ENCODE data around the gene CYP4B1. TPM values are rescaled to one million over a fixed set of nuclear protein-coding genes. Genes with fewer than 3 reads are reported as not detected.

Gene CYP4B1
- total and polyA plus RNA-seq, 3 experiments from 2014 or later = not detected

- H3K4me1 Mint-ChIP-seq = no peaks in the 10 kb centered on the region
- H3K27me3 Mint-ChIP-seq = peaks cover 31 to 43% of the 10 kb centered on the region in 2 donors
- no peak overlapping the region for H3K4me3 Mint-ChIP-seq
- Histone ChIP-seq H3K9me3 (ENCODE audit: low read length) (no peaks in the 10 kb centered on the region), H3K27me3 (ENCODE audit: insufficient read depth, low read length, poor library complexity, severe bottlenecking) (no peaks in the 10 kb centered on the region), H3K4me1 (ENCODE audit: insufficient read depth, low read length) (no peaks in the 10 kb centered on the region), H3K27ac (ENCODE audit: low read depth, low read length) (no peak overlapping the region), H3K4me3 (ENCODE audit: low read length) (no peak overlapping the region), H3K36me3 (ENCODE audit: insufficient read depth, low read length) (no peaks in the 10 kb centered on the region)
- no peak for DNase-seq
- ChIA-PET CTCF (no interaction called here), POLR2A (no interaction called here)
- no peaks in the 10 kb centered on the region for H3K36me3 Mint-ChIP-seq
- H3K9me3 Mint-ChIP-seq = no peaks in the 10 kb centered on the region
- no peak overlapping the region for H3K27ac Mint-ChIP-seq
Observed at GRCh38 chr1:46801323-46802055, 2.6 kb downstream of the CYP4B1 start.

- DNase-seq = no peak
- Histone ChIP-seq H3K4me3 (ENCODE audit: low read length) (no peak overlapping the region), H3K9me3 (ENCODE audit: low read length) (no peaks in the 10 kb centered on the region), H3K36me3 (ENCODE audit: insufficient read depth, low read length) (no peaks in the 10 kb centered on the region), H3K4me1 (ENCODE audit: insufficient read depth, low read length) (no peaks in the 10 kb centered on the region), H3K27me3 (ENCODE audit: insufficient read depth, low read length, poor library complexity, severe bottlenecking) (no peaks in the 10 kb centered on the region), H3K27ac (ENCODE audit: low read depth, low read length) (no peak overlapping the region)
- H3K27ac Mint-ChIP-seq = no peak overlapping the region
- H3K4me3 Mint-ChIP-seq = no peak overlapping the region
- POLR2A ChIA-PET = no interaction called here
- CTCF ChIA-PET = no interaction called here
- no peaks in the 10 kb centered on the region for H3K4me1 Mint-ChIP-seq
- H3K27me3 Mint-ChIP-seq = peaks cover 28 to 38% of the 10 kb centered on the region in 2 donors
- no peaks in the 10 kb centered on the region for H3K36me3 Mint-ChIP-seq
- no peaks in the 10 kb centered on the region for H3K9me3 Mint-ChIP-seq
Observed at GRCh38 chr1:46802081-46802480, 3.2 kb downstream of the CYP4B1 start.

GRCh38 chr1:46802901-46803574 lies 4.2 kb downstream of the CYP4B1 start:
- ChIA-PET CTCF (no interaction called here), POLR2A (no interaction called here)
- Histone ChIP-seq H3K27ac (ENCODE audit: low read depth, low read length) (no peak overlapping the region), H3K27me3 (ENCODE audit: insufficient read depth, low read length, poor library complexity, severe bottlenecking) (no peaks in the 10 kb centered on the region), H3K36me3 (ENCODE audit: insufficient read depth, low read length) (no peaks in the 10 kb centered on the region), H3K4me3 (ENCODE audit: low read length) (no peak overlapping the region), H3K9me3 (ENCODE audit: low read length) (no peaks in the 10 kb centered on the region), H3K4me1 (ENCODE audit: insufficient read depth, low read length) (no peaks in the 10 kb centered on the region)
- Mint-ChIP-seq H3K4me3 (no peak overlapping the region), H3K27ac (no peak overlapping the region), H3K27me3 (peaks cover 31 to 37% of the 10 kb centered on the region in 2 donors), H3K9me3 (peaks cover 0 to 8% (median 3%) of the 10 kb centered on the region in 5 donors), H3K36me3 (no peaks in the 10 kb centered on the region), H3K4me1 (no peaks in the 10 kb centered on the region)
- DNase-seq = no peak

GRCh38 chr1:46804027-46804889 lies 5.4 kb downstream of the CYP4B1 start:
- Histone ChIP-seq H3K36me3 (ENCODE audit: insufficient read depth, low read length) (no peaks in the 10 kb centered on the region), H3K4me1 (ENCODE audit: insufficient read depth, low read length) (no peaks in the 10 kb centered on the region), H3K27me3 (ENCODE audit: insufficient read depth, low read length, poor library complexity, severe bottlenecking) (no peaks in the 10 kb centered on the region), H3K9me3 (ENCODE audit: low read length) (no peaks in the 10 kb centered on the region), H3K4me3 (ENCODE audit: low read length) (no peak overlapping the region), H3K27ac (ENCODE audit: low read depth, low read length) (no peak overlapping the region)
- Mint-ChIP-seq H3K36me3 (no peaks in the 10 kb centered on the region), H3K4me3 (no peak overlapping the region), H3K27ac (no peak overlapping the region), H3K9me3 (peaks cover 0 to 9% (median 3%) of the 10 kb centered on the region in 5 donors), H3K4me1 (no peaks in the 10 kb centered on the region), H3K27me3 (peaks cover 26 to 31% of the 10 kb centered on the region in 2 donors)
- ChIA-PET POLR2A (no interaction called here), CTCF (no interaction called here)
- no peak for DNase-seq

- no peaks in the 10 kb centered on the region for H3K27me3 ChIP-seq (ENCODE audit: insufficient read depth, low read length, poor library complexity, severe bottlenecking)
- H3K4me1 ChIP-seq (ENCODE audit: insufficient read depth, low read length) = no peaks in the 10 kb centered on the region
- Mint-ChIP-seq H3K27me3 (peaks cover 25 to 26% of the 10 kb centered on the region in 2 donors), H3K27ac (no peak overlapping the region), H3K36me3 (no peaks in the 10 kb centered on the region), H3K9me3 (peaks cover 0 to 9% (median 3%) of the 10 kb centered on the region in 5 donors), H3K4me1 (no peaks in the 10 kb centered on the region), H3K4me3 (no peak overlapping the region)
- ChIA-PET POLR2A (no interaction called here), CTCF (no interaction called here)
- DNase-seq = no peak
- no peak overlapping the region for H3K27ac ChIP-seq (ENCODE audit: low read depth, low read length)
- no peaks in the 10 kb centered on the region for H3K36me3 ChIP-seq (ENCODE audit: insufficient read depth, low read length)
- H3K9me3 ChIP-seq (ENCODE audit: low read length) = no peaks in the 10 kb centered on the region
- no peak overlapping the region for H3K4me3 ChIP-seq (ENCODE audit: low read length)
Observed at GRCh38 chr1:46804926-46805325, 6.1 kb downstream of the CYP4B1 start.

- H3K36me3 ChIP-seq (ENCODE audit: insufficient read depth, low read length) = no peaks in the 10 kb centered on the region
- peaks cover 0 to 9% (median 3%) of the 10 kb centered on the region in 5 donors for H3K9me3 Mint-ChIP-seq
- H3K4me3 ChIP-seq (ENCODE audit: low read length) = no peak overlapping the region
- H3K27ac Mint-ChIP-seq = peak overlapping the region in 2 of 8 donors; percentile 7 to 82
- H3K4me3 Mint-ChIP-seq = no peak overlapping the region
- H3K4me1 Mint-ChIP-seq = no peaks in the 10 kb centered on the region
- DNase-seq = no peak
- no peaks in the 10 kb centered on the region for H3K36me3 Mint-ChIP-seq
- H3K27me3 ChIP-seq (ENCODE audit: insufficient read depth, low read length, poor library complexity, severe bottlenecking) = no peaks in the 10 kb centered on the region
- ChIA-PET CTCF (no interaction called here), POLR2A (no interaction called here)
- peaks cover 20 to 22% of the 10 kb centered on the region in 2 donors for H3K27me3 Mint-ChIP-seq
- no peaks in the 10 kb centered on the region for H3K9me3 ChIP-seq (ENCODE audit: low read length)
- H3K27ac ChIP-seq (ENCODE audit: low read depth, low read length) = no peak overlapping the region
- no peaks in the 10 kb centered on the region for H3K4me1 ChIP-seq (ENCODE audit: insufficient read depth, low read length)
Observed at GRCh38 chr1:46805755-46806154, 6.9 kb downstream of the CYP4B1 start.

- POLR2A ChIA-PET = no interaction called here
- Mint-ChIP-seq H3K4me1 (no peaks in the 10 kb centered on the region), H3K4me3 (no peak overlapping the region), H3K27ac (no peak overlapping the region), H3K36me3 (no peaks in the 10 kb centered on the region), H3K9me3 (peaks cover 0 to 9% (median 3%) of the 10 kb centered on the region in 5 donors), H3K27me3 (peaks cover 18% of the 10 kb centered on the region in 2 donors)
- Histone ChIP-seq H3K27ac (ENCODE audit: low read depth, low read length) (no peak overlapping the region), H3K36me3 (ENCODE audit: insufficient read depth, low read length) (no peaks in the 10 kb centered on the region), H3K4me1 (ENCODE audit: insufficient read depth, low read length) (no peaks in the 10 kb centered on the region), H3K4me3 (ENCODE audit: low read length) (no peak overlapping the region), H3K27me3 (ENCODE audit: insufficient read depth, low read length, poor library complexity, severe bottlenecking) (no peaks in the 10 kb centered on the region), H3K9me3 (ENCODE audit: low read length) (no peaks in the 10 kb centered on the region)
- no peak for DNase-seq
- CTCF ChIA-PET = no interaction called here
Observed at GRCh38 chr1:46806196-46807020, 7.6 kb downstream of the CYP4B1 start.

All from CD8-positive, alpha-beta memory T cell (primary cell).